Activated CD8-positive, alpha-beta T cell treated with anti-CD3 and anti-CD28 coated beads, Interleukin-2, amount 10 ng/mL, durations not matched to agents 7 days and 5 days (primary cell): ENCODE results near the gene HOXD10. TPM values are rescaled to one million over a fixed set of nuclear protein-coding genes. Genes with fewer than 3 reads are reported as not detected.

Source experiments
- ATAC-seq: fragments of 150-1000 bp; cut with Tn5 transposase; one replicate; pipeline ENCODE4 v1.10.0; 2021; ENCODE audit warnings: moderate library complexity
- CTCF ChIA-PET: fragments of 350-600 bp; sonication (Branson Sonifier 250); formaldehyde crosslinking; loops from one replicate; lab custom pipeline; 2021; ENCODE audit warnings: antibody characterized with exemption; lab: Charles Lee
- POLR2A ChIA-PET: fragments of 350-600 bp; sonication (Branson Sonifier 250); formaldehyde crosslinking; loops from one replicate; lab custom pipeline; 2021; ENCODE audit warnings: antibody characterized with exemption; lab: Charles Lee
- DNase-seq: peaks from one replicate; pipeline ENCODE4 v3.0.0-alpha.2; 2020
- H3K27ac Mint-ChIP-seq: one replicate; pipeline ENCODE4 v1.8.0; 2021; ENCODE audit warnings: mild to moderate bottlenecking, mixed read lengths
- H3K27me3 Mint-ChIP-seq: one replicate; pipeline ENCODE4 v1.8.0; 2021; ENCODE audit warnings: low read depth, mixed read lengths
- H3K36me3 Mint-ChIP-seq: one replicate; pipeline ENCODE4 v1.8.0; 2021; ENCODE audit warnings: low read depth, mixed read lengths
- H3K4me1 Mint-ChIP-seq: one replicate; pipeline ENCODE4 v1.8.0; 2021; ENCODE audit warnings: low read depth, mixed read lengths
- H3K4me3 Mint-ChIP-seq: one replicate; pipeline ENCODE4 v1.8.0; 2021; ENCODE audit warnings: mild to moderate bottlenecking, mixed read lengths
- H3K9me3 Mint-ChIP-seq: one replicate; pipeline ENCODE4 v1.8.0; 2022; ENCODE audit warnings: mixed read lengths; ENCODE audit not compliant: insufficient read depth
- microRNA-seq: library from miRNA; unstranded; fragments of <30 nt; microRNA quantifications from one replicate; pipeline ENCODE4 v1.2.0, GENCODE V29; 2022
- total RNA-seq, 2 experiments: library from RNA; stranded (reverse); gene quantifications; one replicate each; pipeline ENCODE4 v1.2.3, GENCODE V29; 2021

The HOXD10 gene
- total RNA-seq, 2 experiments from 2014 or later = not detected

DNA sequence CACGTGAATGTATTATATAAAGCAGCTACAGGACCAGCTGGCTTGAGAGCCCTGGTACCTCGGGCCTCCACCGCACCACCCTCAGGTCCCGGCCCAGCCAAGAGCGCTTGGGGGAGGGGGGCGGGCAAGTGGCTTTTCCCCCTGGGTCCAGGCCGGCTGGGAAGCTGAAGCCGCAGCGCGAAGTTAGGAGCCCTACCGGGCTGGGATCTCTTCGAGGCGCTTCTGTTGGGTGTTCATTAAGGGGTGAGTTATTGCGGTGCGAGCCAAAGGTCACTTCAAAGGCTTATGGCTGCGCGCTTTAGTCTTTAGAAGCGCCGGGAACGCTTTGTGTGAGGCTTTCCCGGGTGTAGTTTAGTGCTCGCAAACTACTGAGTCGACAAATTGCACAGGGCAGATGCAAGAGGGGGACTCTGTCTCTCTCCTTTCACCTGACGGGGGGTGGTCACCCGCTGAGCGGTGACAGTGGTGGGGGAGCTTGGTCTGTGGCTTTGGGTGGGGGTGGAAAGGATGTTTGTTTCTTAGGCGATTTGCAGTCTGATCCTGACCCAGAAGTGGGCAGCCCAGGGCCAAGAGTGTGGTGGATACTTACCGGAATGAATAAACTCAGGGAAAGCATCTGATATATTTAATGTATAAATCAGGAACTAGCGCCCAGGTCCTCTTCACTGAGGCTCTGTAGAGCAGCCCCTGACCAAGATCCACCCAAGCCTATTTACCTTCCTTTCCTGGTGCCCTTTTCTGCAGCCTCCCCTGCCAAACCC, 46.5 kb downstream of the HOXD10 start:
- Mint-ChIP-seq H3K27me3 (peaks cover 87% of the 10 kb centered on the region), H3K36me3 (peaks cover 9% of the 10 kb centered on the region), H3K4me1 (peaks cover 8% of the 10 kb centered on the region), H3K9me3 (no peaks in the 10 kb centered on the region), H3K4me3 (peak overlapping the region; percentile 16), H3K27ac (no peak overlapping the region)
- CTCF ChIA-PET = interaction anchor here (1.3 to 2.3 kb wide), 4 partner anchors 42 to 391 kb away, joined by 3 to 17 read pairs (median 8); no protein-coding TSS in a partner anchor
- POLR2A ChIA-PET = no interaction called here
- DNase-seq (no peak), ATAC-seq (no peak)

- Mint-ChIP-seq H3K27me3 (peaks cover 82% of the 10 kb centered on the region), H3K36me3 (peaks cover 6% of the 10 kb centered on the region), H3K4me1 (peaks cover 5% of the 10 kb centered on the region), H3K4me3 (peak overlapping the region; percentile 17), H3K9me3 (no peaks in the 10 kb centered on the region), H3K27ac (peak overlapping the region; percentile 37)
- no peak for ATAC-seq
- no peak for DNase-seq
- POLR2A ChIA-PET = no interaction called here
- CTCF ChIA-PET = interaction anchor here (1.5 to 2.1 kb wide), 3 partner anchors 36 to 292 kb away, joined by 3 to 7 read pairs (median 4); no protein-coding TSS in a partner anchor
These were observed 47.1 kb downstream of the HOXD10 start for GRCh38 chr2:176163672-176164056.

- H3K4me3 Mint-ChIP-seq = peak overlapping the region; percentile 17
- H3K9me3 Mint-ChIP-seq = no peaks in the 10 kb centered on the region
- H3K4me1 Mint-ChIP-seq = peaks cover 5% of the 10 kb centered on the region
- H3K27ac Mint-ChIP-seq = peak overlapping the region; percentile 37
- ChIA-PET POLR2A (no interaction called here), CTCF (interaction anchor here (1.5 to 2.1 kb wide), 3 partner anchors 37 to 291 kb away, joined by 3 to 7 read pairs (median 4); no protein-coding TSS in a partner anchor)
- H3K36me3 Mint-ChIP-seq = peaks cover 6% of the 10 kb centered on the region
- H3K27me3 Mint-ChIP-seq = peaks cover 79% of the 10 kb centered on the region
- ATAC-seq (no peak), DNase-seq (no peak)
These were observed 47.6 kb downstream of the HOXD10 start for GRCh38 chr2:176164201-176164600.

DNA sequence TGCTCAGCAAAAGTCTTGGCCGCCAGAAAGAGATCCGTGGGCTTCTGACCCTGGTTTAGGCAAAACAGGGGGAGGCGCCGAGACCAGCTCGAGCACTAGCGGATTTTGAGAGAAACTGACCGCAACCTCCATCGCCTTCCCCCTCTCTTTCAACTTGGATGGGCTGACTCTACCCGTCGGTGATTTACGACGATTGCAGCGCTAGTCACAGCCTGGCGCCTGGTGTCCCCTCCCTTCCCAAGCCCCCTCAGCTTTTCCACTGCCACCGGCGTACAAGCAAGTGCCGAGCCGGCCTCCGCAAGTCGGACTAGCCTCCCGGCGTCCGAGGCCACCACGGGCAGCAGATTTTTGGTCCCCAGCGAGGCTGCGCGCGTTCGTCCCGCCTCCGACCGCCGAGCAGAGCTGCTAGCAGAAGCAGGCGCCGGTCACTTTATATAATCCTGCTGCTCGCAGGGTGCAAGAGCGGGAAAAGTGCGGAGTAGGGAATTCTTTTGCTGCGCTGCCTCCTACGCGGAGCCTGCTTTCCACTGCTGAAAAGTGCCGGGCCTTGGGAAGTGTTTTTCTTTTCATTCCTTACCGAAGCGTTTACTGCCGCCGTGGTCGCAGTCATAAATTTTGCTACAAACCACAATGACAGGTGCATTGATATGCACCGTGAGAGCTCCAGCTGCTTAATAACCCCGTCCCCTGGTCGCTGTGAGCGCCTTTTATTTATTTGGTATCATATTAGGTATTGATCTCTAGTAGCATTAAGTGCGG, 48.2 kb downstream of the HOXD10 start:
- peak overlapping the region; percentile 37 for H3K27ac Mint-ChIP-seq
- peaks cover 6% of the 10 kb centered on the region for H3K36me3 Mint-ChIP-seq
- no peaks in the 10 kb centered on the region for H3K9me3 Mint-ChIP-seq
- ATAC-seq = no peak
- peak overlapping the region; percentile 42 for H3K4me3 Mint-ChIP-seq
- H3K4me1 Mint-ChIP-seq = peaks cover 2% of the 10 kb centered on the region
- CTCF ChIA-PET = interaction anchor here (1.5 to 2.1 kb wide), 3 partner anchors 37 to 290 kb away, joined by 3 to 7 read pairs (median 4); no protein-coding TSS in a partner anchor
- peaks cover 80% of the 10 kb centered on the region for H3K27me3 Mint-ChIP-seq
- DNase-seq = no peak
- POLR2A ChIA-PET = no interaction called here

DNA sequence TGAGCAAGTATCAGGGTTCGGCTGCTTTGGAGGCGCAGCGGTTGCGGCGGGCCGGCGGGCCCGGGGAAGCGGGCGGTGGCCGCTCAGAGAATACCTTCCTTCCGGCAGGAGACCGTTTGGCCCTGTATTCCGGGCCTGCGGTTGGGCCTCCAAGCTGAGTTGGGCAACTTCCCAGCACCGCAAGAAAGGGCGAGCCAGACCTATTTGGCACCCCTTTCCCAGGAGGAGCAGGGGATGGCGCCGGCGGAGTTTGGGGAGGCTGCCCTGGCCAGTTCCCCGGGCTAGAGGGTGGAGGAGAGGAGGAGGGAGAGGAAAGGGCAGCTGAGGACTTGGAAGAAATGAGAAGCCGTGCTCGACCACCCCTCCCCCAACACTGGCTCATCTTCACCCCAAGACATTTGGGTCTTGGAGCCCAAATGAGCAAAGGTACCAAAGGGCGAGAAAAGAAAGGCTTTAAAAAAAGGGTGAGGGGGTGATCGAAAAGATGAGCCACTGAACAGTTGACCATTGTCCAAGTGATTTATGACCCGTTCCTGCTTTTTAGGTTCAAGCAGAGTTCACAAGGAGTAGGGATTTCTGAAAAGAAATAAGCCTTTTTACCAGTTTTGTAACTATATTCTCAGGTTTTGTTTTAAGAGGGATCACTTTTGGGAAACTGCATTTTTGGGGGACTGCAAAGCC, 48.9 kb downstream of the HOXD10 start:
- ATAC-seq (no peak), DNase-seq (no peak)
- H3K27ac Mint-ChIP-seq = no peak overlapping the region
- peaks cover 4% of the 10 kb centered on the region for H3K36me3 Mint-ChIP-seq
- peak overlapping the region; percentile 42 for H3K4me3 Mint-ChIP-seq
- ChIA-PET CTCF (interaction anchor here (1.3 to 2.1 kb wide), 3 partner anchors 38 to 68 kb away, joined by 3 to 7 read pairs (median 3); no protein-coding TSS in a partner anchor), POLR2A (no interaction called here)
- peaks cover 78% of the 10 kb centered on the region for H3K27me3 Mint-ChIP-seq
- H3K9me3 Mint-ChIP-seq = no peaks in the 10 kb centered on the region
- H3K4me1 Mint-ChIP-seq = peaks cover 2% of the 10 kb centered on the region

DNA sequence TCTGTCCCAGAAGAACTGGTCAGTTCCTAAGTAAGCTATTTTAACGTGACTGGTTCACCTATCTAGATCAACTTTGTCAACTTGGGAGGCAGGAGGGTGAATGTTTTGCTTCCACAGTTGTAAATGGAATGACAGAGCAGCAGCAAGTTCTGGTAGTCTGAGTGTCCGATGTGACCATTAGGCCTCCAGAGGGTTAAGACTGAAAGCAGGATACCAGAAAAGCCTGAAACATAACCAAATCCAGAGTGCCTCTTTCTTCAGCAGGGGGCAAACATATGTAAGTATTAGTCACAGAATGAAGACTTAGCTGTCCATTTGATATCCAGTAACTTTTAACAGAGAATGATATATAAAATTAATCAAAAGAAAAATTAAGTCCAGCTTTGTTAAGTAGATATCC, 49.7 kb downstream of the HOXD10 start:
- H3K4me3 Mint-ChIP-seq = no peak overlapping the region
- POLR2A ChIA-PET = no interaction called here
- peaks cover 3% of the 10 kb centered on the region for H3K36me3 Mint-ChIP-seq

GRCh38 chr2:176167398-176167797, 50.8 kb downstream of the HOXD10 start:
- Mint-ChIP-seq H3K27me3 (peaks cover 74% of the 10 kb centered on the region), H3K27ac (no peak overlapping the region), H3K4me3 (no peak overlapping the region), H3K9me3 (no peaks in the 10 kb centered on the region), H3K4me1 (peaks cover 3% of the 10 kb centered on the region), H3K36me3 (peaks cover 3% of the 10 kb centered on the region)
- ATAC-seq = no peak
- DNase-seq = no peak
- CTCF ChIA-PET = interaction anchor here (1.5 to 2.9 kb wide), 2 partner anchors 27 to 288 kb away, joined by 6 to 12 read pairs; no protein-coding TSS in a partner anchor
- POLR2A ChIA-PET = no interaction called here

More for the DNA sequence above, 49.7 kb downstream of the HOXD10 start:
- Mint-ChIP-seq H3K9me3 (no peaks in the 10 kb centered on the region), H3K27me3 (peaks cover 76% of the 10 kb centered on the region), H3K4me1 (peaks cover 2% of the 10 kb centered on the region), H3K27ac (no peak overlapping the region)
- ATAC-seq (no peak), DNase-seq (no peak)
- CTCF ChIA-PET = interaction anchor here (1.3 to 2.9 kb wide), 2 partner anchors 26 to 64 kb away, joined by 3 to 12 read pairs; no protein-coding TSS in a partner anchor

DNA sequence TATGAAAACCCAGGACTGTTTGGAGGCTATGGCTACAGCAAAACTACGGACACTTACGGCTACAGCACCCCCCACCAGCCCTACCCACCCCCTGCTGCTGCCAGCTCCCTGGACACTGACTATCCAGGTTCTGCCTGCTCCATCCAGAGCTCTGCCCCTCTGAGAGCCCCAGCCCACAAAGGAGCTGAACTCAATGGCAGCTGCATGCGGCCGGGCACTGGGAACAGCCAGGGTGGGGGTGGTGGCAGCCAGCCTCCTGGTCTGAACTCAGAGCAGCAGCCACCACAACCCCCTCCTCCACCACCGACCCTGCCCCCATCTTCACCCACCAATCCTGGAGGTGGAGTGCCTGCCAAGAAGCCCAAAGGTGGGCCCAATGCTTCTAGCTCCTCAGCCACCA, 52.6 kb downstream of the HOXD10 start:
- CTCF ChIA-PET = interaction anchor here (1.3 to 2.9 kb wide), 2 partner anchors 29 to 469 kb away, joined by 3 to 12 read pairs; no protein-coding TSS in a partner anchor
- POLR2A ChIA-PET = no interaction called here

More for the DNA sequence above, 52.6 kb downstream of the HOXD10 start:
- Mint-ChIP-seq H3K9me3 (no peaks in the 10 kb centered on the region), H3K27ac (no peak overlapping the region), H3K4me3 (no peak overlapping the region), H3K4me1 (peaks cover 5% of the 10 kb centered on the region), H3K36me3 (peaks cover 2% of the 10 kb centered on the region), H3K27me3 (peaks cover 73% of the 10 kb centered on the region)
- no peak for ATAC-seq
- DNase-seq = no peak

Small RNA genes within 50 kb of the gene (microRNA-seq; reads per million reads assigned to microRNA genes)
- gene MIR10B = 3.4 reads per million

Other genes starting within 250 kb of the HOXD10 start
- 10 to 100 TPM; 49.0 to 50.2 TPM for gene LNPK, start 114.5 kb upstream of the HOXD10 start, total RNA-seq
- not detected for gene EVX2, start 32.8 kb upstream of the HOXD10 start, total RNA-seq
- not detected for gene HOXD13, start 24.1 kb upstream of the HOXD10 start, total RNA-seq
- gene HOXD12, start 17.0 kb upstream of the HOXD10 start, total RNA-seq = not detected
- not detected for gene HOXD11, start 9.5 kb upstream of the HOXD10 start, total RNA-seq
- gene HOXD9, start 5.9 kb downstream of the HOXD10 start, total RNA-seq = not detected
- not detected for gene HOXD8, start 12.9 kb downstream of the HOXD10 start, total RNA-seq
- gene HOXD4, start 34.8 kb downstream of the HOXD10 start, total RNA-seq = not detected
- not detected for gene HOXD3, start 40.5 kb downstream of the HOXD10 start, total RNA-seq
- gene HOXD1, start 71.9 kb downstream of the HOXD10 start, total RNA-seq = not detected
- 10 to 100 TPM; 10.1 to 11.4 TPM for gene MTX2, start 152.7 kb downstream of the HOXD10 start, total RNA-seq